T-helper 2 cell (primary cell): ENCODE measurements around the gene PNPLA5.
"Not testable (repeated sequence)": the region's sequence is repeated elsewhere in the genome, so short reads cannot be mapped to it uniquely, and the experiment has no call there.

Source experiments
- DNase-seq, 5 experiments: peaks; one replicate each; pipeline versions ENCODE4 v3.0.0 to v3.0.0-alpha.2; 2012 to 2022
- total RNA-seq, 2 donors: gene quantifications; one replicate each; lab custom pipeline; 2026; lab: John Stamatoyannopoulos, UW

PNPLA5 gene
- 0 reads per million in 2 donors for total RNA-seq

- DNase-seq = no peak
Observed at GRCh38 chr22:43891360-43892182, at the start of gene PNPLA5. Gene PNPLA5, minus strand, starts transcription at chr22:43892013. Its CDS starts 133 bp downstream, at chr22:43891880.

GRCh38 chr22:43941449-43941848 lies 49.6 kb upstream of the PNPLA5 start:
- no peak for DNase-seq

DNA sequence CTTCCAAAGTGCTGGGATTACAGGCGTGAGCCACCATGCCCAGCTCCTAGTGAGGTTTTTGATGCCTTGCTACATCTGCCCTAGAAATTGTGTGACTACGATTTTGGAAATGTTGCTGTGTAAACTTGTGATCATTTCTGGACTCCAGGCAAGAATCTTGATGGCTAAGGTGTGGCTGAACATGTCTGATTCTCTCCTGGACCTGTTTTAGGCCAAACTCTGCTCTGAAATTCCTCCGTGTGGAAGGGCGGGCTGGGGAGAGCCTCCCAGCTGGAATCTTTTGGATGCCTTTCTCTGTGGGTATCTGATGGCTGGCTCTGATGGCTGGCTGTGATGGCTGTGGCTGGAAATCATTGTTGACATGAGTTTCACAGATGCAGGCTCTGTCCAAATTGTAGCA lies 40.0 kb upstream of the PNPLA5 start:
- no peak for DNase-seq

GRCh38 chr22:43928908-43929307 lies 37.1 kb upstream of the PNPLA5 start:
- no peak for DNase-seq

DNA sequence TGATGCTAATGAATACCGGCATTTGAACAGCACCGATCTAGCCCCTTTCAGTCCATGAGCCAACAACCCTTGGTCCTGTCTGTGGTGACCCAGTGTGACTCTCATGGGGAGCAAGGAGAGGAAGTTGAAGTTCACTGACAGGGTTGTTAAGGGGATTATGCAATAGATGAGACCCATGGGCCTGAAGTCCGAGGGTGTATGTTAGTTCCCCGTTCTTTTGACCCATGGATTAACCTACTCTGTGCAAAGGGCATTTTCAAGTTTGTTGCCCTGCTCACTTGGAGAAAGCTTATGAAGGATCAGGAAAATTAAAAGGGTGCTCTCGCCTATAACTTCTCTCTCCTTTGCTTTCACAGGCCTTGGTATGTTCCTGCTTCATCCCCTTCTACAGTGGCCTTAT lies 36.7 kb upstream of the PNPLA5 start:
- DNase-seq = no peak

DNA sequence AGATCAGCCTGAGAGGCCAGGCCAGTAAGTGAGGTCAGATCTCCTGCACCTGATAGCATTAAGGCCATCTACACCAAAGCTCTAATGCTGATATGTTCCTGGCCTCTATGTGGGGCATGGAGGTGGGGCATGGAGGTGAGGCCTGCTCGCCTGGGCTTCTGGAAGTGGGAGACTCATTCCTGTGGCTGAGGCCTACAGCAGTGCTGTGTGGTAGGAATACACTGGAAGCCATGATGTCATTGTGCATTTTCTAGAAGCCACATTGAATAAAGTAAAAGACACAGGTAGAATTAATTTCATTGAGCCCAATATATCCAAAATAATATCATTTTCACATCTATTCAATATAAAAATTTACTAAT lies 34.5 kb upstream of the PNPLA5 start:
- no peak for DNase-seq

DNA sequence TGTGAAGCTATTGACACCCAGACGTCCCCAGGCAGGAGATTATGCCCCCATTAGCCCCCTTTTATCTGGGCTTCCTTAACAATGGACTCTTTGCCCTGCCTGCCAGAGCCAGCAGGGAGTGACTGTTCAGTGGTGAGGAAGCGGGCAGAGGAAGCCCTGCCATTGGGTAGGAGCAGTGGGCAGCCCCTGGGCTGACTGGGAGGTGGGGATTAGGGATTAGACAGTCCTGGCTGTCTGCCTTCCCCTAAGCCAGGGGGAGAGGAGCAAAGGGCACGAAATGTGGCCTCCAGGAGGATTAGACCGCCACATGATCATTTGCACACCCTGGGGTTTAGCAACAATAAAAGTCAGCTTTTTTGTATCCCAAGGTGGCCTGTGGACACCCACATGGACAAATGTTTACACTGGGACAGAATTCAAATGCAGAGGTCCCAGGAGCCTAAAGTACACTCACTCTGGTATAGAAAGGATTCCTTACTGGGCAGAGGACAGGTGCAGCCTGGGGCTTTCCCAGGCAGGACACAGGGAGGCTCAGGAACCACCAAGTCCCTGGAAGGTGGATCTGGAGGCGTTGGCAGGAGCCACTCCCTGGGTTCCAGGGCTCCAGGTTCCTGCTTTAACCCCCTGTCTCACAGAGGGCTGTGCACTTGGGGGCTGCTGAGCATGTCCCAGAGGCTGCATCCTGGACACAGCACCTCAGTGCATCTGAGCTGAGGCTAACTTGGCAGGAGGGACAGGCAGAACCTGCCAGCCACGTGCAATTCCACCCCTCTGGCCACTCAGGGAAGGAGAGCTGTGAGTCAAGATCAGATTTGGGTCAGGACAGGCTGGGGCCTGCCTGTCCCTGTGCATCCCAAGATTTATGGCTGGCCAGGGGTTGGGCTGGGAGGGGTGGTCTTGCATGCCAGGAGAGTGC lies 33.9 kb upstream of the PNPLA5 start:
- DNase-seq = no peak

DNA sequence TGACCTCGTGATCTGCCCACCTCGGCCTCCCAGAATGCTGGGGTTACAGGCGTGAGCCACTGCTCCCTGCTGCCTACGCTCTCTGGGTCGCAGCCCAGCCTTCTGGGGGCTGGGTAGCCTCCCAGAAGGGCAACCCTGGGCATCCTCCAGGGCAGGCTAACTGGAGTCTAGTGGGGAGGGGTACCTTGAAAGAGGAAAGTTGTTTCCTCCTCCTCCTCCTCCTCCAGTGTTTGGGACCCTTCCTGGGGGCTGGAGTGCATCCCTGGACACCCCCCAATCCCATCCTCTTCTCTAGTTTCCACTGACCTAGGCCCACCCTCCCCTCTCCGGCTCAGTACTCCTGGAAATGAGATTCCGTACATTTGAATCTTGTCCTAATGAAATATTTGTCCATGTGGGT lies 33.1 kb upstream of the PNPLA5 start:
- DNase-seq = no peak

DNA sequence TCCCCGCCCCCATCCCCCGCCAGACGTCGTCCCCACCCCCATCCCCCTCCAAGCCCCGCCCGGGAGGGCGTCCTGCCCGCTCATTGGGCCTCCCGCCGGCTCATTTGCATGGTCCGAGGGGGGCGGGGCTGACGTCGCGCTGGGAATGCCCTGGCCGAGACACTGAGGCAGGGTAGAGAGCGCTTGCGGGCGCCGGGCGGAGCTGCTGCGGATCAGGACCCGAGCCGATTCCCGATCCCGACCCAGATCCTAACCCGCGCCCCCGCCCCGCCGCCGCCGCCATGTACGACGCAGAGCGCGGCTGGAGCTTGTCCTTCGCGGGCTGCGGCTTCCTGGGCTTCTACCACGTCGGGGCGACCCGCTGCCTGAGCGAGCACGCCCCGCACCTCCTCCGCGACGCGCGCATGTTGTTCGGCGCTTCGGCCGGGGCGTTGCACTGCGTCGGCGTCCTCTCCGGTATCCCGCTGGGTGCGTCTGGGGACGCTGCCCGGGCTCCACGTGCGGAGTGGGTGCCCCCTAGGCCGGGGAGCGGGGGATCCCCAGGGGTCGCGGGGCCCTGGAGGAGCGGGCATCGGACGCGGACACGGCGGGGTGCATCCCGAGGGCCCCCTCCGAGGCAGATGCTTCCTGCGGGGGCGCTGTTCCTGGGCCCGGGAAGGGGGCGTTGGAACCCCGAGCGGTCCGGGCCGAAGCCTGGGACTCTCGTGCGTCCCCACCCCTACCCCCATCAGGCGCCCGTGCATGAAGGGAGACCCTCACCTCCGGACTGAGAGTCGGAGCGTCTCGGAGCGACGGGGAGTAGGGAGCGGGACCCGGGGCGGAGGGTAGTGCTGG lies 32.0 kb upstream of the PNPLA5 start, which contains the start of gene PNPLA3:
PNPLA3 (plus strand) TSS at position 175 of the 834 bp plus-strand sequence; CDS start at position 282, 107 bp downstream.
- DNase-seq = peak; percentile 39 to 76 (median 63)

DNA sequence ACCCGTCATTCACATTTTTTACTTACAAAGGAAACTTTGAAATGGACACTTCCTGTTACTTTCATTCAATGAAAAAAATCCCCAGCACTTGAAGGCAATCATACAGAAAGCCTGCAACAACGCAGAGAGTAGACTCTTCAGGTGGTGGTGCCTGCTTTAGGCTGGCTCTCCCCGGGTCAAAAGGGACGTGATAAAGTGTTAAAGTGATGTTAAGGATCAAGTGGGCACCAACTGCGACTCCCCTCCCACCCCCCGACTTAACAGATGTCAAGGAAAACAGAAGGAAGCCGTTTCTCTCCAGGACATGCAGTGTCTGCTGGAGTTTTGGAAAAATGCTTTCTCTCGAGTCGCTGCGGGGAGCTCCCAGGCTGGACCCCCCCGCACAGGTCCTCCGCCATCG lies 31.4 kb upstream of the PNPLA5 start:
- DNase-seq = peak in 1 of 5 experiments; percentile 30

DNA sequence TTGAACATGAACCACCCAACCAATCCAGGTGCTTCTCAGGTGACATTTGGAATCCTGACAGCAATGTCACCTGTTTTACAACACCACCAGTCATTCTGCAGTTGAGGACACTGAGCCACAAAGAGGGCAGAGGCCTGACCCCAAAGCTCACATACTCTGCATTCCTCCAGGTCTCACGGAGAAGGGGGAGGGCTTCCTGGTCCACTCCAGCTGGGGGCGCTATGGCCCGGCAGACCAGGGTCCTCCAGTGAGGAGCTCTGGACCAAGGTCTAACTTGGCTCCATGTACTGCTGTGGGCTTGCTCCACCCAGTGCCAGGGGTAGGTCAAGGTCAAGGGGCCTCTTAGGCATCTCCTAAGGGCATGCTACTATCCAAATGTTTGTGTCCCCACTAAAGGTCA lies 30.3 kb upstream of the PNPLA5 start:
- DNase-seq = no peak

- no peak for DNase-seq
Observed at GRCh38 chr22:43921370-43921769, 29.6 kb upstream of the PNPLA5 start.

DNA sequence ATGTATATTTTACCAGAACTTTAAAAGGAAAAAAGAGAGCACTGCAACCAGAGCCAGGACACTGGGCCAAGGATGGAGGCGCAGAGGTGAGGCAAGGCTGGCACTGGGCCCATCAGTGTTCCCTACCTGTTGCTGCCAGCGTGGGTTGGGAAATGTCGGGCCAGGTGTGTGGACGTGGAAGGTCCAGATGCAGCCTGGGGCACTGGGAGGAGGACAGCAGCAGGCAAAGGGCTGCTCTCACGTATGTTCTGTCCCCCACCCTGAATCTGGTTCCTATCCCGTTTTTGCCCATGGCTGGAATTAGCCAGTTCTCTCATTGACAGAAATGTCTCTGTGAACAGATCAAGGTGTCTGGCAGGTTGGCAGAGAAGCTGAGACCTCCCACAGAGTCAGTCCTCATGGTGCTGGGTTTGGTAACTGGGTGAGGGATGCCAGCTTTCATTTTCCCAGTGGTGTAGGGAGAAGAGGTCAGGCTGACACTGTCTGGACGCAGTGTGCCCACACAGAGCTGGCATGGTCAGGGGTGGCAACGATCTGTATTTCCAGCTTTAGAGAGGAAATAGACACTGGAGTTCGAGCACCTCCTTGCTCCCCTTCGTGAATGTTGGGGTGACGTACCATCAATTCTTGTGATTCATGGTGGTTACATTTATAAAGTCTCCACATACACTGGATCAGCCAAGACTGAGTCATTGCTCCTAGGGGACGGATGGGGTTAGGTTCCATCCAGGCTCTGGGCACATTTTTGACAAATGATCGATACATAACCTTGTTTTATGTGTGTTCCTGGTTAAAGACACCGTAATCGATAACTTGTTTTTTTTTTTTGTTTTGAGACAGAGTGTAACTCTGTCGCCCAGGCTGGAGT lies 27.5 kb upstream of the PNPLA5 start:
- DNase-seq = no peak

DNA sequence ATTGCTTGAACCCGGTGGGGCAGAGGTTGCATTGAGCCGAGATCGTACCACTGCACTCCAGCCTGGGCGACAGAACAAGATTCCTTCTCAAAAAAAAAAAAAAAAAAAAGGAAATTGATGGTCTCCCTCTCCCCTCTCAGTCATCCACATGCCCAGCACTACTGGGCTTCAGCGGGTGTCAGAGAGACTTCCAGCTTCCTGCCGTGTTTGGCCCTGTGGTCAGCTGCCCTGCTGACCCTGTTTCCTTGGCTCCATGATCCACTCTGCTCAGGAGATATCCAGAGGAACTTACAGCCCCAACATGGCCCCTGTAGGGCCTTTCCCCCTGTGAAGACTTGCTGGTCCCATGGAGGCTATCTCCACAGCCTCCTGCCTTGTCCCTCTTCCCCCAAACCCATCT lies 25.7 kb upstream of the PNPLA5 start:
- DNase-seq = no peak

DNA sequence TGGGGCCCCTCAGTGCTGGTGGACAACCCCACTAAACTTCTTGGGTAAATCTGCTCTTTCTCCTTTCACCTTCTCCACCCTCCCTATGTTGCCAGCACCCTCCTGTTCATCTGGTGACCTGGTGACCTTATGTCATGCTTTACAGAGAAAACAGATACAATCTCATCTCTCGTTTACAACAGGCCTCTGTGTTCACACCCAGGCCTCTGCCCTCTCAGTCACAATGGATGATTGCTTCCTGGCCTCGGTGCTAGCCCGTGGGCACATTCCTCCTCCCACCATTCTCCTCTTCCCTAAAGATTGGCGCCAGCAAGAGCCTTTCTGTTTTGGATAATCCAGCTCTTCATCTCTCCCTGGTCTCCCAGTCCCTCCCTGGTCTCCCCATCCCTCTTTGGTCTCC lies 19.5 kb upstream of the PNPLA5 start:
- peak in 1 of 5 experiments; percentile 16 for DNase-seq

DNA sequence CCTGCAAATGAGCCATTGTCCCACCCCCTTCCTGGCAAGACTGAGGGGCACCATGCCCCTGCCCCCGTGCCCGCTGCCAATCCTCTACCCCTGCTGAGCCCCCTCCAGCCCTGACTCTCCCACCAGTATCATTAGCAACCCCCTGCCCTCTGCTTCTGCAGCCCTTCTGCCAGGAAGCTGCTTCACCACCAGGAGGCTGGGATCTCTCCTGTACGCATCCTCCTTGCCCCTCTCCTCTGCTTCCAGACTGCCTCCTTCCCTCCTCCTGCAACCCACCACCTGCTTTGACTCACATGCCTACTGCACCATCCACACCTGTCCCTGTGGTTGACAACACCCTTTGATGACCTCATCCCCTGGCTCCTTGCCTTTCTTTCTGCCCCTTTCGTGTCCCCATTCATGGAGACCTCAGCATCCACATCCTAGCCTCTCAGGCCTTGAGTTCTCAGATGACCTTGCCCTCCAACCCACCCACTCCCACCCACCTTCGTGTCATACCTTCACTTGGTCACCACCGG lies 18.4 kb upstream of the PNPLA5 start:
- DNase-seq = no peak

- no peak for DNase-seq
Observed at GRCh38 chr22:43909708-43910107, 17.9 kb upstream of the PNPLA5 start.

GRCh38 chr22:43905681-43906080 lies 13.9 kb upstream of the PNPLA5 start:
- no peak for DNase-seq

- peak in 1 of 5 experiments; percentile 22 for DNase-seq
Observed at GRCh38 chr22:43904412-43904811, 12.6 kb upstream of the PNPLA5 start.

DNA sequence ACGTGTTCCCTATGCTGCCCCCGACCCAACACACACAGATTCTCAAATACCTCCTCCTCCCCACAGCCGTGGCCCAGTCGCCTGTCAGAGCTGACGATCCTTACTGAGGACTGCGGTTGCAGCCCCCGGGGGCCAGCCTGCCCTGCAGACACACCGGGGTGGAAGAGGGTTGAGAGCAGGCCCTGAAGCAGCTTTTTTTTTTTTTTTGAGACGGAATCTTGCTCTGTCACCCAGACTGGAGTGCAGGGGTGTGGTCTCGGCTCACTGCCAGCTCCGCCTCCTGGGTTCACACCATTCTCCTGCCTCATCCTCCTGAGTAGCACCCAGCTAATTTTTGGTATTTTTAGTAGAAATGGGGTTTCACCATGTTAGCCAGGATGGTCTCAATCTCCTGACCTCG lies 11.2 kb upstream of the PNPLA5 start:
- DNase-seq = not testable (repeated sequence)

DNA sequence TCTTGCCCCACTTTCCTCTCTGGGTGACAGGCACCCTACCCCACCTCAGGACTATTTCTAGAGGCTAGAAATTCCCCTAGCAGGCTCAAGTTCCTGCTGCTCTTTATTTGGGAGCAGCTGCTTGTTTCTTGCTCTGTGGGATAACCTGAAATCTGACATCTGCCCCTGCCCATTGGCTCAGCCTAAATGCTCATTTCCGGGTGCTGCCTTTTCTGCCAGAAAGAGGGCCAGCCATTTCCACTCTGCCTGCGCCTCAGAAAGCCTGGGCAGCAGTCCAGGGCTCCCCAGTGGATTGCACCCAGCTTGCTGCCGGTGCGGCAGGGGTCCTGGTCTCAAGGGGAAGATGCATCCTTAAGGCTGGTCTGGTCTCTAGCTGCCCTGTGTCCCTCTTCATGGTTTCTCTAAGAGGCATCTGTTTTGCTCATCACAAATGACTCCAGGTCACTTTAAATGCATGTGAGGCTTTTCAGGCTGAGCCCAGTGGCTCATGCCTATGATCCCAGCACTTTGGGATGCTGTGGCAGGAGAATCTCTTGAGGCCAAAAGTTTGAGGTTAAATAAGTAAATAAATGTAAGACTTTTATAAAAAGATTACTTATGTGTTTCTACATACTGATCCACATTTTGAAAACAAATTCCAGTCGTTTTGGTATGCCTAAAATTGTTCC lies 10.3 kb upstream of the PNPLA5 start:
- no peak for DNase-seq
